PC-9 (cell line): ENCODE results near the gene PSEN1.

Experiments used
- CTCF ChIP-seq: fragments of 200-600 bp; sonication (generic); conservative IDR thresholded peaks from 2 replicates; pipeline ENCODE4 v1.6.1; 2017; ENCODE audit warnings: mixed run types, antibody characterized with exemption, mild to moderate bottlenecking, moderate library complexity
- EZH2 ChIP-seq: fragments of 200-600 bp; sonication (generic); IDR thresholded peaks from 2 replicates; pipeline ENCODE4 v1.8.0; 2017; ENCODE audit warnings: antibody characterized with exemption, low read depth

- TF ChIP-seq CTCF, result no peak
- no peak for TF ChIP-seq EZH2
These were observed 38.9 kb upstream of the PSEN1 start for GRCh38 chr14:73097421-73097820.
